IMR-90 (cell line): Measurements from ENCODE around the gene ARRB1. TPM values are rescaled to one million over a fixed set of nuclear protein-coding genes. Genes with fewer than 3 reads are reported as not detected.

Experiments used
- ATAC-seq: fragments of 200-7000 bp; cut with Tn5 transposase; 2 replicates; pipeline ENCODE4 v1.9.1; 2020; ENCODE audit warnings: low read depth, mild to moderate bottlenecking, moderate library complexity
- BruUV-seq: library from RNA; stranded (reverse); fragments of 400-500 nt; replicated peaks from 2 replicates; lab custom pipeline; 2021; lab: Mats Ljungman, UMichigan
- CTCF ChIA-PET: fragments of 300-600 bp; formaldehyde crosslinking; extraction: SDS; loops from one replicate; lab custom pipeline; 2021; ENCODE audit warnings: antibody characterized with exemption; lab: Yijun Ruan, JAX
- POLR2A ChIA-PET: fragments of 300-600 bp; sonication (Branson Sonifier 250); formaldehyde crosslinking; loops from one replicate; lab custom pipeline; 2022; ENCODE audit warnings: antibody characterized with exemption; ENCODE audit not compliant: unreplicated experiment; lab: Charles Lee
- DNase-seq: peaks from one replicate; pipeline ENCODE4 v3.0.0; 2013
- H2AFZ ChIP-seq: replicated peaks from 2 replicates; pipeline ENCODE3; 2013; ENCODE audit warnings: low read length, mild to moderate bottlenecking; ENCODE audit not compliant: poor library complexity
- H2AK5ac ChIP-seq: 2 replicates; pipeline ENCODE4 v1.6.1; 2013; ENCODE audit warnings: low read depth, low read length, inconsistent platforms
- H2AK9ac ChIP-seq: replicated peaks from 2 replicates; pipeline ENCODE3; 2013; ENCODE audit warnings: mild to moderate bottlenecking, low read depth, low read length, moderate library complexity; ENCODE audit not compliant: poor library complexity
- H2BK120ac ChIP-seq: 2 replicates; pipeline ENCODE4 v1.6.1; 2013; ENCODE audit warnings: low read depth, low read length, inconsistent platforms
- H2BK15ac ChIP-seq: 3 replicates; pipeline ENCODE4 v1.6.1; 2013; ENCODE audit warnings: low read depth, low read length, inconsistent platforms
- H2BK20ac ChIP-seq: 2 replicates; pipeline ENCODE4 v1.6.1; 2013; ENCODE audit warnings: low read depth, mild to moderate bottlenecking, inconsistent platforms, low read length, moderate library complexity
- H2BK5ac ChIP-seq: 2 replicates; pipeline ENCODE4 v1.6.1; 2013; ENCODE audit warnings: mild to moderate bottlenecking, low read depth, low read length, inconsistent platforms; ENCODE audit not compliant: poor library complexity, severe bottlenecking
- H3K14ac ChIP-seq: replicated peaks from 2 replicates; pipeline ENCODE4 v1.6.1; 2013; ENCODE audit warnings: low read depth, low read length, inconsistent platforms
- H3K18ac ChIP-seq: 2 replicates; pipeline ENCODE4 v1.6.1; 2013; ENCODE audit warnings: low read depth, low read length, control low read depth
- H3K23ac ChIP-seq: 2 replicates; pipeline ENCODE4 v1.6.1; 2013; ENCODE audit warnings: low read depth, low read length, inconsistent platforms
- H3K27ac ChIP-seq: 2 replicates; pipeline ENCODE4 v1.5.1; 2013; ENCODE audit warnings: mild to moderate bottlenecking, control low read depth, low read length; ENCODE audit not compliant: insufficient read depth
- H3K27me3 ChIP-seq: 2 replicates; pipeline ENCODE4 v1.6.1; 2013; ENCODE audit warnings: low read length; ENCODE audit not compliant: control insufficient read depth, insufficient read depth
- H3K36me3 ChIP-seq: 2 replicates; pipeline ENCODE4 v1.6.1; 2013; ENCODE audit warnings: low read length, mixed read lengths; ENCODE audit not compliant: control insufficient read depth, insufficient read depth
- H3K4ac ChIP-seq: 2 replicates; pipeline ENCODE4 v1.6.1; 2013; ENCODE audit warnings: low read depth, low read length, inconsistent platforms
- H3K4me1 ChIP-seq: 2 replicates; pipeline ENCODE4 v1.6.1; 2013; ENCODE audit warnings: low read length, mixed read lengths; ENCODE audit not compliant: control insufficient read depth, insufficient read depth
- H3K4me2 ChIP-seq: 2 replicates; pipeline ENCODE4 v1.6.1; 2013; ENCODE audit warnings: low read depth, mild to moderate bottlenecking, control low read depth, low read length, moderate library complexity
- H3K4me3 ChIP-seq: 2 replicates; pipeline ENCODE4 v1.5.1; 2013; ENCODE audit warnings: low read depth, mild to moderate bottlenecking, control low read depth, low read length, moderate library complexity; ENCODE audit not compliant: insufficient read depth
- H3K56ac ChIP-seq: 2 replicates; pipeline ENCODE4 v1.6.1; 2013; ENCODE audit warnings: low read length, inconsistent platforms; ENCODE audit not compliant: insufficient read depth; ENCODE audit errors: extremely low read depth
- H3K79me1 ChIP-seq, 2 experiments: 2 replicates each; pipeline ENCODE4 v1.6.1; 2013; ENCODE audit warnings: low read length in 2 of 2, inconsistent platforms in 1 of 2, low read depth in 1 of 2
- H3K9ac ChIP-seq: 2 replicates; pipeline ENCODE4 v1.6.1; 2013; ENCODE audit warnings: low read depth, low read length, control low read depth
- H3K9me1 ChIP-seq: 2 replicates; pipeline ENCODE4 v1.6.1; 2013; ENCODE audit warnings: low read length, inconsistent platforms; ENCODE audit not compliant: insufficient read depth
- H3K9me3 ChIP-seq: 2 replicates; pipeline ENCODE4 v1.6.1; 2013; ENCODE audit warnings: low read length; ENCODE audit not compliant: control insufficient read depth, insufficient read depth
- H4K20me1 ChIP-seq: 2 replicates; pipeline ENCODE4 v1.6.1; 2013; ENCODE audit warnings: low read length, inconsistent platforms; ENCODE audit not compliant: insufficient read depth
- H4K5ac ChIP-seq: 2 replicates; pipeline ENCODE4 v1.6.1; 2013; ENCODE audit warnings: mild to moderate bottlenecking, low read depth, low read length, control low read depth
- H4K8ac ChIP-seq, 2 experiments: 2 replicates each; pipeline ENCODE4 v1.6.1; 2013; ENCODE audit warnings: low read depth in 2 of 2, low read length in 2 of 2, control low read depth in 1 of 2, inconsistent platforms in 1 of 2
- H4K91ac ChIP-seq: 2 replicates; pipeline ENCODE4 v1.6.1; 2013; ENCODE audit warnings: low read depth, low read length, inconsistent platforms; ENCODE audit not compliant: insufficient read depth
- MXI1 ChIP-seq: IDR thresholded peaks from 2 replicates; pipeline ENCODE4 v1.6.1; 2012; ENCODE audit warnings: low read depth, mild to moderate bottlenecking, low read length, moderate library complexity, borderline replicate concordance
- WGBS, 2 experiments: methylation state at CpG; one replicate each; pipeline versions ENCODE4 v1.1.5 to v1.1.7; 2013; ENCODE audit warnings: missing lambda C conversion rate in 2 of 2; ENCODE audit not compliant: insufficient read length in 1 of 2; ENCODE audit errors: extremely low coverage in 2 of 2; 5-methylcytosine and 5-hydroxymethylcytosine counted together
- dilution Hi-C: fragments of 300-500 bp; cut with HindIII; formaldehyde crosslinking; loops from one replicate; pipeline ENCODE4 v1.14.3; 2018; ENCODE audit warnings: low sequenced_read_pairs; ENCODE audit not compliant: unreplicated experiment
- in situ Hi-C: fragments of 300-500 bp; cut with MboI; formaldehyde crosslinking; loops from 3 replicates; pipeline ENCODE4 v1.14.3; 2019; ENCODE audit warnings: low sequenced_read_pairs, inconsistent platforms, mixed read lengths
- intact Hi-C: fragments of 100-400 bp; cut with micrococcal nuclease; formaldehyde crosslinking; loops from 2 replicates; pipeline ENCODE4 v1.10.0; 2022
- polyA plus RNA-seq, 3 experiments: library from polyadenylated mRNA; depleted of rRNA; stranded (reverse); fragments of >200 nt; gene quantifications; 2 replicates each; pipeline ENCODE4 v1.2.3, GENCODE V29; 2012; ENCODE audit warnings: low replicate concordance in 1 of 3
- total RNA-seq: library from RNA; depleted of rRNA; stranded (reverse); fragments of >200 nt; gene quantifications from 2 replicates; pipeline ENCODE4 v1.2.3, GENCODE V29; 2012

ARRB1 gene
- total and polyA plus RNA-seq, 2 of the 4 experiments (the other 2 are of a cell fraction) = 11.0 to 17.4 TPM

DNA sequence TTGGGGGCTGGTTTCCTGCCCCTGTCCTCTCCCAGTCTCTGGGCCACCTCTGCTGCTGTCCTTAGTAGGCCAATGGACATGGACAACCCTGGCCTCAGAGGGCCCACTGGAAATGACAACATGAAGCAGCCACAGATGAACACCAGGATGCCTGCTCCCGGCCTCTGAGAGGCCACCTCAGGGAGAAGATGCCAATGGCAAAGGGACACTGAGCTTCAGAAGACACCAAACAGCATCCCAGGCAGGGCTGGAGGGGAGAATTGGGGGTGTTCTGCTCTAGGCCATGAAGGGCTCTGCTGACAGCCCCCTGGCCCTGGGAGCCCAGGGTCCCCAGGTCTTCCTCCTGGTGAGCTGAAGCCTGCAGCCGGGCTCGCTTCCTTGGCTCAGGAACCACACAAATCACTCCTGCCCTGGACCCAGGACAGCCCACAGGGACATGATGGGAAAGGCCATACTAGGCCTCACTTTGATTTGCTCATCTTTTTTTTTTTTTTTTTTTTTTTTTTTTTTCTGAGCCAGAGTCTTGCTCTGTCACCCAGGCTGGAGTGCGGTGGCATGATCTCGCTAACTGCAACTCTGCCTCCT is 65.6 kb downstream of the ARRB1 start:
- in situ Hi-C loops = loop anchor here (25.0 kb wide), 1 partner anchor 251 kb away; the partner anchor contains the start of gene GDPD5
- ChIA-PET CTCF (interaction anchor here (0.6 kb wide), 1 partner anchor 71 kb away, joined by 4 read pairs; no protein-coding TSS in a partner anchor), POLR2A (no interaction called here)
- Histone ChIP-seq H2BK120ac (no peak overlapping the region), H3K4ac (no peak overlapping the region), H4K5ac (no peak overlapping the region), H3K9me1 (no peaks in the 10 kb centered on the region), H2BK15ac (no peak overlapping the region), H2AK9ac (no peak overlapping the region), H3K23ac (no peak overlapping the region), H2BK5ac (no peak overlapping the region), H3K14ac (no peak overlapping the region), H2BK20ac (no peak overlapping the region), H4K91ac (no peak overlapping the region), H2AFZ (no peak overlapping the region), H3K4me2 (no peak overlapping the region), H2AK5ac (no peak overlapping the region), H4K8ac (no peak overlapping the region), H3K56ac (no peak overlapping the region), H3K36me3 (peaks cover 15% of the 10 kb centered on the region; the same call in 1 of the 2 replicates), H3K9me3 (no peaks in the 10 kb centered on the region), H3K27me3 (no peaks in the 10 kb centered on the region), H3K79me1 (no peaks in the 10 kb centered on the region), H3K4me1 (no peaks in the 10 kb centered on the region), H3K4me3 (no peak overlapping the region), H3K18ac (no peak overlapping the region), H3K9ac (no peak overlapping the region), H4K20me1 (no peaks in the 10 kb centered on the region), H3K27ac (no peak overlapping the region)
- no peak for DNase-seq
- intact Hi-C loops = no loop called here
- BruUV-seq = no TSS peak
- WGBS, 2 experiments = 80% methylated on average over 1 of the region's 5 CpGs; no CpG with 5 or more reads in 1 of the 2 experiments
- TF ChIP-seq MXI1 = no peak
- ATAC-seq = no peak
- dilution Hi-C loops = no loop called here
